H1 (cell line): Measurements from ENCODE around the gene CYP1B1. TPM values are rescaled to one million over a fixed set of nuclear protein-coding genes. Genes with fewer than 3 reads are reported as not detected.

Experiments
- CTCF ChIA-PET: fragments of 300-600 bp; sonication (Branson Sonifier 250); formaldehyde crosslinking; loops from one replicate; lab custom pipeline; 2021; ENCODE audit not compliant: partially characterized antibody; lab: Charles Lee
- POLR2A ChIA-PET: fragments of 300-600 bp; sonication (Branson Sonifier 250); formaldehyde crosslinking; loops from one replicate; lab custom pipeline; 2021; ENCODE audit warnings: inconsistent platforms; ENCODE audit not compliant: partially characterized antibody; lab: Charles Lee
- DNase-seq, 2 experiments: peaks; one replicate each; pipeline versions ENCODE4 v3.0.0 to v3.0.0-alpha.2; 2010 to 2022; ENCODE audit warnings: low spot score in 2 of 2, low read depth in 1 of 2, mixed read lengths in 1 of 2
- FAIRE-seq: peaks from 2 replicates; lab custom pipeline; 2011; peaks lifted over from hg19 to GRCh38; lab: Jason Lieb, UNC
- H2AFZ ChIP-seq: 2 replicates; pipeline ENCODE4 v1.8.1; 2012; ENCODE audit warnings: low read length, inconsistent platforms
- H2AK5ac ChIP-seq: 2 replicates; pipeline ENCODE4 v1.6.1; 2013; ENCODE audit warnings: low read depth, low read length
- H2BK120ac ChIP-seq: replicated peaks from 2 replicates; pipeline ENCODE3; 2013; ENCODE audit warnings: low read depth, low read length, inconsistent platforms
- H2BK12ac ChIP-seq: 2 replicates; pipeline ENCODE4 v1.6.1; 2013; ENCODE audit warnings: low read depth, low read length
- H2BK15ac ChIP-seq: 2 replicates; pipeline ENCODE4 v1.6.1; 2013; ENCODE audit warnings: low read length
- H2BK20ac ChIP-seq: 2 replicates; pipeline ENCODE4 v1.6.1; 2013; ENCODE audit warnings: low read length
- H2BK5ac ChIP-seq: 2 replicates; pipeline ENCODE4 v1.6.1; 2013; ENCODE audit warnings: low read depth, low read length
- H3K14ac ChIP-seq: 2 replicates; pipeline ENCODE4 v1.6.1; 2013; ENCODE audit warnings: inconsistent platforms; ENCODE audit not compliant: insufficient read length
- H3K18ac ChIP-seq: 2 replicates; pipeline ENCODE4 v1.6.1; 2013; ENCODE audit warnings: low read length; ENCODE audit errors: extremely low read depth
- H3K23ac ChIP-seq: 2 replicates; pipeline ENCODE4 v1.6.1; 2013; ENCODE audit warnings: inconsistent platforms; ENCODE audit not compliant: insufficient read length
- H3K23me2 ChIP-seq: 2 replicates; pipeline ENCODE4 v1.6.1; 2013; ENCODE audit warnings: low read depth, low read length
- H3K27ac ChIP-seq: 2 replicates; pipeline ENCODE4 v1.6.1; 2011; ENCODE audit warnings: low read depth, low read length, inconsistent platforms
- H3K27me3 ChIP-seq, 4 experiments: replicated peaks in 1 of 4; 1 replicate in 1 of 4; 2 replicates in 3 of 4; pipeline versions ENCODE4 v1.6.1 to v1.8.1; 2011 to 2013; ENCODE audit warnings: low read length in 3 of 4, mild to moderate bottlenecking in 3 of 4, inconsistent platforms in 2 of 4, mixed read lengths in 2 of 4, moderate library complexity in 1 of 4; ENCODE audit not compliant: control insufficient read depth in 3 of 4, insufficient read depth in 3 of 4; ENCODE audit errors: extremely low read depth in 1 of 4
- H3K36me3 ChIP-seq, 4 experiments: 2 replicates each; pipeline versions ENCODE4 v1.6.1 to v1.8.1; 2011 to 2013; ENCODE audit warnings: mild to moderate bottlenecking in 4 of 4, low read length in 3 of 4, moderate library complexity in 2 of 4, control low read depth in 1 of 4, inconsistent platforms in 1 of 4; ENCODE audit not compliant: insufficient read depth in 4 of 4, control insufficient read depth in 2 of 4
- H3K4ac ChIP-seq: replicated peaks from 2 replicates; pipeline ENCODE3; 2013; ENCODE audit warnings: low read length, low read depth, mixed read lengths, inconsistent platforms; ENCODE audit not compliant: insufficient read length
- H3K4me1 ChIP-seq, 4 experiments: replicated peaks in 1 of 4; 1 replicate in 1 of 4; 2 replicates in 3 of 4; pipeline versions ENCODE4 v1.6.1 to v1.8.1; 2011 to 2013; ENCODE audit warnings: low read length in 3 of 4, inconsistent platforms in 2 of 4, mixed read lengths in 1 of 4; ENCODE audit not compliant: insufficient read depth in 4 of 4, control insufficient read depth in 3 of 4
- H3K4me2 ChIP-seq, 2 experiments: 2 replicates each; pipeline versions ENCODE4 v1.6.1 to v1.8.1; 2011 to 2013; ENCODE audit warnings: low read depth in 2 of 2, low read length in 2 of 2, control low read depth in 1 of 2, inconsistent platforms in 1 of 2, mild to moderate bottlenecking in 1 of 2; ENCODE audit not compliant: insufficient read depth in 1 of 2
- H3K4me3 ChIP-seq, 4 experiments: fragments of 200-600, 300-600 bp in 1 of 4; sonication (generic), shearing (Covaris generic), sonication (Bioruptor Twin) in 1 of 4; 2 replicates each; pipeline versions ENCODE4 v1.5.1 to v1.8.1; 2011 to 2016; ENCODE audit warnings: low read length in 4 of 4, low read depth in 3 of 4, control low read depth in 2 of 4, inconsistent platforms in 2 of 4, mild to moderate bottlenecking in 2 of 4, mixed read lengths in 1 of 4, moderate library complexity in 1 of 4; ENCODE audit not compliant: insufficient read depth in 2 of 4; ENCODE audit errors: extremely low read depth in 1 of 4
- H3K56ac ChIP-seq: replicated peaks from 2 replicates; pipeline ENCODE3; 2013; ENCODE audit warnings: low read depth, mild to moderate bottlenecking, mixed read lengths, low read length, inconsistent platforms; ENCODE audit not compliant: insufficient read length
- H3K79me1 ChIP-seq: 2 replicates; pipeline ENCODE4 v1.6.1; 2013; ENCODE audit warnings: low read depth, low read length, control low read depth
- H3K79me2 ChIP-seq, 2 experiments: 2 replicates each; pipeline versions ENCODE4 v1.6.1 to v1.8.1; 2012 to 2013; ENCODE audit warnings: low read length in 2 of 2, mild to moderate bottlenecking in 2 of 2, inconsistent platforms in 1 of 2; ENCODE audit not compliant: insufficient read depth in 2 of 2, control insufficient read depth in 1 of 2
- H3K9ac ChIP-seq, 4 experiments: replicated peaks in 1 of 4; 1 replicate in 1 of 4; 2 replicates in 3 of 4; pipeline versions ENCODE4 v1.6.1 to v1.8.1; 2011 to 2013; ENCODE audit warnings: low read depth in 3 of 4, low read length in 3 of 4, control low read depth in 2 of 4, mild to moderate bottlenecking in 2 of 4, moderate library complexity in 2 of 4, inconsistent platforms in 1 of 4; ENCODE audit errors: extremely low read depth in 1 of 4
- H3K9me3 ChIP-seq, 2 experiments: 2 replicates each; pipeline versions ENCODE4 v1.6.1 to v1.8.1; 2012 to 2013; ENCODE audit warnings: mild to moderate bottlenecking in 2 of 2, moderate library complexity in 2 of 2, control low read depth in 1 of 2, inconsistent platforms in 1 of 2, low read depth in 1 of 2, low read length in 1 of 2, mixed read lengths in 1 of 2; ENCODE audit not compliant: insufficient read depth in 2 of 2
- H4K20me1 ChIP-seq, 2 experiments: replicated peaks in 1 of 2; 2 replicates each; pipeline versions ENCODE3 to v1.8.1; 2011 to 2013; ENCODE audit warnings: inconsistent platforms in 2 of 2, low read length in 2 of 2, mild to moderate bottlenecking in 1 of 2; ENCODE audit not compliant: insufficient read depth in 2 of 2, control insufficient read depth in 1 of 2
- H4K5ac ChIP-seq: 2 replicates; pipeline ENCODE4 v1.6.1; 2013; ENCODE audit warnings: low read length, low read depth, mixed read lengths, inconsistent platforms; ENCODE audit not compliant: insufficient read length
- H4K8ac ChIP-seq: 2 replicates; pipeline ENCODE4 v1.8.0; 2013; ENCODE audit warnings: mild to moderate bottlenecking, moderate library complexity, low read length, inconsistent platforms; ENCODE audit not compliant: insufficient read depth; ENCODE audit errors: extremely low read depth
- H4K91ac ChIP-seq: replicated peaks from 2 replicates; pipeline ENCODE3; 2013; ENCODE audit warnings: low read length, mixed read lengths, inconsistent platforms; ENCODE audit not compliant: insufficient read length
- ATF3 ChIP-seq: IDR thresholded peaks from 2 replicates; pipeline ENCODE4 v1.6.1; 2011; ENCODE audit warnings: low read depth, mild to moderate bottlenecking, low read length; ENCODE audit not compliant: insufficient read depth
- CREB1 ChIP-seq: IDR thresholded peaks from 2 replicates; pipeline ENCODE4 v1.6.1; 2012; ENCODE audit warnings: inconsistent platforms
- EZH2 ChIP-seq: fragments of 200-600 bp; sonication (generic); IDR thresholded peaks from 2 replicates; pipeline ENCODE4 v1.7.1; 2012; ENCODE audit warnings: low read depth, mild to moderate bottlenecking, moderate library complexity, low read length, inconsistent platforms; ENCODE audit not compliant: severe bottlenecking
- FOSL1 ChIP-seq: IDR thresholded peaks from 2 replicates; pipeline ENCODE4 v1.6.1; 2011; ENCODE audit warnings: mild to moderate bottlenecking, low read depth, low read length, moderate library complexity; ENCODE audit not compliant: insufficient read depth
- RNF2 ChIP-seq: fragments of 200-900, 300-1000 bp; sonication (generic); IDR thresholded peaks from 2 replicates; pipeline ENCODE4 v1.7.1; 2016; ENCODE audit warnings: borderline replicate concordance, low read depth, mild to moderate bottlenecking, antibody characterized with exemption, low read length; ENCODE audit not compliant: poor library complexity, severe bottlenecking; ENCODE audit errors: missing control alignments
- TAF7 ChIP-seq: optimal IDR thresholded peaks from 2 replicates; pipeline ENCODE3; 2011; ENCODE audit warnings: low read depth, mild to moderate bottlenecking, inconsistent platforms, low read length, moderate library complexity, borderline replicate concordance
- WGBS, 2 experiments: shearing (Covaris generic) in 1 of 2; methylation state at CpG; one replicate each; pipeline versions ENCODE4 v1.1.6 to v1.1.7; 2013 to 2015; ENCODE audit warnings: low lambda C conversion rate in 2 of 2, mixed read lengths in 2 of 2, inconsistent platforms in 1 of 2, low coverage in 1 of 2, missing lambda C conversion rate in 1 of 2; ENCODE audit not compliant: insufficient replicate concordance in 2 of 2, insufficient coverage in 1 of 2, insufficient read length in 1 of 2; ENCODE audit errors: extremely low coverage in 1 of 2, missing lambda C conversion rate in 1 of 2; 5-methylcytosine and 5-hydroxymethylcytosine counted together
- long read RNA-seq, 2 experiments: library from RNA in 1 of 2; library from capped mRNA in 1 of 2; stranded (forward); transcript quantifications; one replicate each; pipeline ENCODE4 v2.0.0, GENCODE V29; 2021; ENCODE audit warnings: inconsistent platforms in 1 of 2
- polyA minus RNA-seq, 3 experiments: library from RNA; depleted of rRNA, polyadenylated mRNA; stranded (reverse); fragments of >200 nt; gene quantifications; 1 replicate in 2 of 3; 2 replicates in 1 of 3; pipeline ENCODE4 v1.2.3, GENCODE V29; 2011
- polyA plus RNA-seq, 7 experiments: library from polyadenylated mRNA; depleted of rRNA in 3 of 7; stranded (reverse) in 5 of 7; unstranded in 2 of 7; fragments of >200 nt in 5 of 7; fragments of 200-250 nt in 2 of 7; gene quantifications; 1 replicate in 5 of 7; 2 replicates in 1 of 7; 4 replicates in 1 of 7; pipeline versions ENCODE4 v1.2.1 to v1.2.3, GENCODE V29; 2011 to 2013; ENCODE audit warnings: missing spikeins in 2 of 7, mixed read lengths in 2 of 7
- total RNA-seq: library from RNA; stranded (reverse); fragmentation: NEBNext Ultra II Directional; extraction: Animal tissue kit (Norgen Biotek cat#: 25700); gene quantifications from 2 replicates; pipeline ENCODE4 v1.2.1, GENCODE V29; 2021

The CYP1B1 gene
- 4.7 and 5.7 TPM in 2 replicates for total RNA-seq
- 1.3 and 2.2 TPM in 2 replicates for polyA plus RNA-seq (2011; rRNA removed)
- polyA plus RNA-seq (2011; cell fraction: cytosol; rRNA removed): 1.4 TPM
- polyA plus RNA-seq (2011; cell fraction: nucleus; rRNA removed): 3.5 TPM
- 0.71 to 1.0 TPM (median 0.84 TPM) in 4 replicates for polyA plus RNA-seq (2012, experiment 1 of 2)
- polyA plus RNA-seq (2012, experiment 2 of 2): 0.03 TPM
- polyA plus RNA-seq (2013, experiment 1 of 2): 3.4 TPM
- 3.0 TPM for polyA plus RNA-seq (2013, experiment 2 of 2)
- 3.4 and 6.8 TPM in 2 replicates for polyA minus RNA-seq (2011; rRNA and poly(A)+ RNA removed)
- polyA minus RNA-seq (2011; cell fraction: cytosol; rRNA and poly(A)+ RNA removed): 1.3 TPM
- 4.3 TPM for polyA minus RNA-seq (2011; cell fraction: nucleus; rRNA and poly(A)+ RNA removed)
- long read RNA-seq, experiment 1, full-length matches to known transcripts: 2 of 4 reads
- long read RNA-seq, experiment 1, partial matches to known transcripts: 0 of 4 reads
- long read RNA-seq, experiment 1, other reads (novel, unspliced or antisense): 2 of 4 reads
- long read RNA-seq, experiment 2, partial matches to known transcripts: 0 of 2 reads
- long read RNA-seq, experiment 2, other reads (novel, unspliced or antisense): 2 of 2 reads

- Histone ChIP-seq H4K5ac (no peak within 1 kb of the TSS), H3K9me3 (no peaks in the 10 kb centered on the region; a peak in 1 of 4 replicates), H3K79me1 (no peaks in the 10 kb centered on the region), H2BK120ac (no peak within 1 kb of the TSS), H3K56ac (no peak within 1 kb of the TSS), H3K36me3 (peaks cover 0 to 4% (median 0%) of the 10 kb centered on the region in 4 experiments; a peak in 1 of 8 replicates), H4K8ac (peak within 1 kb of the TSS; percentile 88), H3K23me2 (peaks cover 26% of the 10 kb centered on the region), H2BK15ac (peak within 1 kb of the TSS; percentile 84; the same call in 1 of the 2 replicates), H3K23ac (no peak within 1 kb of the TSS), H3K27ac (no peak within 1 kb of the TSS), H2BK20ac (no peak within 1 kb of the TSS), H2AFZ (peak within 1 kb of the TSS; percentile 37; the same call in 1 of the 2 replicates), H3K4ac (no peak within 1 kb of the TSS), H3K4me2 (peak within 1 kb of the TSS; percentile 91 to 94), H3K27me3 (peaks cover 31 to 61% (median 51%) of the 10 kb centered on the region in 4 experiments), H3K14ac (no peak within 1 kb of the TSS), H3K4me3 (peak within 1 kb of the TSS; percentile 26 to 63 (median 51)), H2BK5ac (peak within 1 kb of the TSS; percentile 78; the same call in 1 of the 2 replicates), H2AK5ac (no peak within 1 kb of the TSS), H4K91ac (peak within 1 kb of the TSS; percentile 0), H3K79me2 (no peaks in the 10 kb centered on the region), H3K4me1 (peaks cover 14 to 37% (median 23%) of the 10 kb centered on the region in 4 experiments), H3K18ac (peak within 1 kb of the TSS; percentile 71), H2BK12ac (peak within 1 kb of the TSS; percentile 80; the same call in 1 of the 2 replicates), H4K20me1 (no peaks in the 10 kb centered on the region), H3K9ac (peak within 1 kb of the TSS in 1 of 4 experiments; percentile 13; a peak in 2 of 7 replicates)
- ChIA-PET CTCF (interaction anchor here (0.5 to 6.5 kb wide), 26 partner anchors 10 to 446 kb away, joined by 3 to 76 read pairs (median 4); no protein-coding TSS in a partner anchor), POLR2A (interaction anchor here (1.0 to 4.5 kb wide), 11 partner anchors 15 to 675 kb away, joined by 3 to 29 read pairs (median 4); partner anchors contain the start of gene SRSF7)
- 9% methylated on average over 43 of the region's 46 CpGs; no CpG with 5 or more reads in 1 of the 2 experiments for WGBS, 2 experiments
- no peak for DNase-seq
- no peak for FAIRE-seq
- peak; percentile 24 for TF ChIP-seq EZH2
- TF ChIP-seq TAF7: no peak
- no peak for TF ChIP-seq FOSL1
- TF ChIP-seq RNF2: no peak
- no peak for TF ChIP-seq ATF3
- TF ChIP-seq CREB1: no peak
Observed at GRCh38 chr2:38075507-38076151, at the start of gene CYP1B1. Gene CYP1B1, minus strand, starts transcription at chr2:38076151. Its CDS starts 763 bp downstream, at chr2:38075388.
